ENCODE data around the gene MLX. TPM values are rescaled to one million over a fixed set of nuclear protein-coding genes. Genes with fewer than 3 reads are reported as not detected.

Gene MLX
- total RNA-seq, 3 donors from 2014 or later (not counting 1 experiment from before 2014, with no cell fraction given), result 38.9 to 58.2 (median 42.6) TPM

GRCh38 chr17:42563143-42563509 lies 3.8 kb upstream of the MLX start:
- no peaks in the 10 kb centered on the region for H3K36me3 Mint-ChIP-seq
- H3K27ac ChIP-seq (ENCODE audit: low read length), result no peak overlapping the region
- peaks cover 37 to 43% of the 10 kb centered on the region in 2 donors for H3K4me1 Mint-ChIP-seq

GRCh38 chr17:42563543-42563942 lies 3.4 kb upstream of the MLX start:
- Histone ChIP-seq H3K36me3 (ENCODE audit: control insufficient read depth, insufficient read depth, low read length) (peaks cover 26% of the 10 kb centered on the region), H3K27ac (ENCODE audit: low read length) (no peak overlapping the region), H3K4me1 (ENCODE audit: control insufficient read depth, insufficient read depth, low read length) (peaks cover 57% of the 10 kb centered on the region), H3K27me3 (ENCODE audit: control insufficient read depth, insufficient read depth, low read length) (no peaks in the 10 kb centered on the region), H3K4me3 (ENCODE audit: low read length) (no peak overlapping the region), H3K9me3 (ENCODE audit: control insufficient read depth, insufficient read depth, low read length) (no peaks in the 10 kb centered on the region)
- Mint-ChIP-seq H3K4me1 (peaks cover 38 to 44% of the 10 kb centered on the region in 2 donors), H3K27me3 (ENCODE audit: low read depth in 2 of 2) (no peaks in the 10 kb centered on the region), H3K36me3 (no peaks in the 10 kb centered on the region), H3K4me3 (peak overlapping the region; percentile 77), H3K9me3 (no peaks in the 10 kb centered on the region), H3K27ac (peak overlapping the region; percentile 48 to 94)
- intact Hi-C loops (cut with micrococcal nuclease), result loop anchor here (2.0 kb wide), 1 partner anchor 15 kb away; no protein-coding TSS in a partner anchor
- ATAC-seq, result no peak
- TF ChIP-seq, protein P1, sequence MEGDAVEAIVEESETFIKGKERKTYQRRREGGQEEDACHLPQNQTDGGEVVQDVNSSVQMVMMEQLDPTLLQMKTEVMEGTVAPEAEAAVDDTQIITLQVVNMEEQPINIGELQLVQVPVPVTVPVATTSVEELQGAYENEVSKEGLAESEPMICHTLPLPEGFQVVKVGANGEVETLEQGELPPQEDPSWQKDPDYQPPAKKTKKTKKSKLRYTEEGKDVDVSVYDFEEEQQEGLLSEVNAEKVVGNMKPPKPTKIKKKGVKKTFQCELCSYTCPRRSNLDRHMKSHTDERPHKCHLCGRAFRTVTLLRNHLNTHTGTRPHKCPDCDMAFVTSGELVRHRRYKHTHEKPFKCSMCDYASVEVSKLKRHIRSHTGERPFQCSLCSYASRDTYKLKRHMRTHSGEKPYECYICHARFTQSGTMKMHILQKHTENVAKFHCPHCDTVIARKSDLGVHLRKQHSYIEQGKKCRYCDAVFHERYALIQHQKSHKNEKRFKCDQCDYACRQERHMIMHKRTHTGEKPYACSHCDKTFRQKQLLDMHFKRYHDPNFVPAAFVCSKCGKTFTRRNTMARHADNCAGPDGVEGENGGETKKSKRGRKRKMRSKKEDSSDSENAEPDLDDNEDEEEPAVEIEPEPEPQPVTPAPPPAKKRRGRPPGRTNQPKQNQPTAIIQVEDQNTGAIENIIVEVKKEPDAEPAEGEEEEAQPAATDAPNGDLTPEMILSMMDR (IDR thresholded peaks at IDR 0.05), result no peak
- WGBS (ENCODE audit: insufficient coverage), result 57% methylated on average over 1 of the region's 1 CpG
- no peak for DNase-seq

More at GRCh38 chr17:42563143-42563509, 3.8 kb upstream of the MLX start:
- Mint-ChIP-seq H3K27ac (peak overlapping the region; percentile 90 to 94), H3K9me3 (no peaks in the 10 kb centered on the region), H3K4me3 (peak overlapping the region; percentile 77), H3K27me3 (ENCODE audit: low read depth in 2 of 2) (no peaks in the 10 kb centered on the region)
- peaks cover 53% of the 10 kb centered on the region for H3K4me1 ChIP-seq (ENCODE audit: control insufficient read depth, insufficient read depth, low read length)
- intact Hi-C loops (cut with micrococcal nuclease), result loop anchor here (2.0 kb wide), 1 partner anchor 16 kb away; no protein-coding TSS in a partner anchor
- no peak for DNase-seq
- H3K4me3 ChIP-seq (ENCODE audit: low read length), result peak overlapping the region; percentile 95
- ATAC-seq, result no peak
- TF ChIP-seq, protein P1 (IDR thresholded peaks at IDR 0.05), result no peak
- H3K36me3 ChIP-seq (ENCODE audit: control insufficient read depth, insufficient read depth, low read length), result peaks cover 24% of the 10 kb centered on the region
- 74% methylated on average over 14 of the region's 14 CpGs for WGBS (ENCODE audit: insufficient coverage)
- H3K27me3 ChIP-seq (ENCODE audit: control insufficient read depth, insufficient read depth, low read length), result no peaks in the 10 kb centered on the region
- H3K9me3 ChIP-seq (ENCODE audit: control insufficient read depth, insufficient read depth, low read length), result no peaks in the 10 kb centered on the region

- Mint-ChIP-seq H3K27ac (peak overlapping the region; percentile 48 to 94), H3K4me3 (peak overlapping the region; percentile 77), H3K27me3 (ENCODE audit: low read depth in 2 of 2) (no peaks in the 10 kb centered on the region), H3K9me3 (no peaks in the 10 kb centered on the region), H3K36me3 (no peaks in the 10 kb centered on the region), H3K4me1 (peaks cover 42 to 47% of the 10 kb centered on the region in 2 donors)
- TF ChIP-seq, protein P1 (IDR thresholded peaks at IDR 0.05), result no peak
- intact Hi-C loops (cut with micrococcal nuclease), result loop anchor here (2.0 kb wide), 1 partner anchor 15 kb away; no protein-coding TSS in a partner anchor
- H3K4me1 ChIP-seq (ENCODE audit: control insufficient read depth, insufficient read depth, low read length), result peaks cover 57% of the 10 kb centered on the region
- ATAC-seq (no peak), DNase-seq (no peak)
- 92% methylated on average over 9 of the region's 9 CpGs for WGBS (ENCODE audit: insufficient coverage)
- no peaks in the 10 kb centered on the region for H3K27me3 ChIP-seq (ENCODE audit: control insufficient read depth, insufficient read depth, low read length)
- H3K36me3 ChIP-seq (ENCODE audit: control insufficient read depth, insufficient read depth, low read length), result peaks cover 30% of the 10 kb centered on the region
- H3K27ac ChIP-seq (ENCODE audit: low read length), result no peak overlapping the region
- no peaks in the 10 kb centered on the region for H3K9me3 ChIP-seq (ENCODE audit: control insufficient read depth, insufficient read depth, low read length)
- no peak overlapping the region for H3K4me3 ChIP-seq (ENCODE audit: low read length)
Observed at GRCh38 chr17:42563950-42564349, 3.0 kb upstream of the MLX start.

Measured in natural killer cell (primary cell).